ENCODE measurements around the gene RAPGEF2. TPM values are rescaled to one million over a fixed set of nuclear protein-coding genes. Genes with fewer than 3 reads are reported as not detected.

RAPGEF2 gene
- total RNA-seq, 4 donors from 2014 or later, result 47.2 to 105 (median 50.2) TPM

DNA sequence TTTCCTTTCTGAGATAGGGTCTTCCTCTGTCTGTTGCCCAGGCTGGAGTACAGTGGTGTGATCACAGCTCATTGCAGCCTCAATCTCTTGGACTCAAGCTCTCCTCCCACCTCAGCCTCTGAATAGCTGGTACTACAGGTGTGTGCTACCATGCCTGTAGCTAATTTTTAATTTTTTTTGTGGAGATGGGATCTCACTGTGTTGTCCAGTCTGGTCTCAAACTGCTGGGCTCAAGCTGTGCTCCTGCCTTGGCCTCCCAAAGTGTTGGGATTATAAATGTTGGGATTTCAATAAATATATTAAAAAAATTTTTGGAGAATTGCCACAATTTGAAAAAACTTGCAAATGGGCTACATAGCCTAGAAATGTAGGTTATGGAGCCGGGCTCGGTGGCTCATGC, 18.5 kb downstream of the RAPGEF2 start:
- TF ChIP-seq CTCF (IDR thresholded peaks at IDR 0.05), result no peak
- DNase-seq (ENCODE audit: low spot score) (no peak), ATAC-seq (ENCODE audit: low FRiP score) (no peak)

DNA sequence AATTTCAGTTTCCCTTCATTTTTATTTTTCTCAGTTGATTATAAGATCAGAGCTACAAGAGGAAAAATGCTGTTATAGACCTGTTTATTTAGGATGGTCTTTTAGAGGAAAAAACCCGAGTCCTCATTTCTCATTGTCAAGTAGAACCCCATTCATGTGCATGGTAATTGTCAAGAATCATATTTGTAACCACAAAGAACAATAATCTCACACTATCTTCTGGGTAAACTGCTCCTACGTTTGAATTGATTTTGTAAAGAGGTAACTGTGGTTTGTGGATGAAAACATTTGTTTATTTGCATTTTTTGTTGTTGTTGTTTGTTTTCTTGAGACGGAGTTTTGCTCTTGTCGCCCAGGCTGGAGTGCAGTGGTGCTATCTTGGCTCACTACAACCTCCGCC, 23.8 kb downstream of the RAPGEF2 start:
- ATAC-seq (ENCODE audit: low FRiP score), result no peak
- no peak for DNase-seq (ENCODE audit: low spot score)

DNA sequence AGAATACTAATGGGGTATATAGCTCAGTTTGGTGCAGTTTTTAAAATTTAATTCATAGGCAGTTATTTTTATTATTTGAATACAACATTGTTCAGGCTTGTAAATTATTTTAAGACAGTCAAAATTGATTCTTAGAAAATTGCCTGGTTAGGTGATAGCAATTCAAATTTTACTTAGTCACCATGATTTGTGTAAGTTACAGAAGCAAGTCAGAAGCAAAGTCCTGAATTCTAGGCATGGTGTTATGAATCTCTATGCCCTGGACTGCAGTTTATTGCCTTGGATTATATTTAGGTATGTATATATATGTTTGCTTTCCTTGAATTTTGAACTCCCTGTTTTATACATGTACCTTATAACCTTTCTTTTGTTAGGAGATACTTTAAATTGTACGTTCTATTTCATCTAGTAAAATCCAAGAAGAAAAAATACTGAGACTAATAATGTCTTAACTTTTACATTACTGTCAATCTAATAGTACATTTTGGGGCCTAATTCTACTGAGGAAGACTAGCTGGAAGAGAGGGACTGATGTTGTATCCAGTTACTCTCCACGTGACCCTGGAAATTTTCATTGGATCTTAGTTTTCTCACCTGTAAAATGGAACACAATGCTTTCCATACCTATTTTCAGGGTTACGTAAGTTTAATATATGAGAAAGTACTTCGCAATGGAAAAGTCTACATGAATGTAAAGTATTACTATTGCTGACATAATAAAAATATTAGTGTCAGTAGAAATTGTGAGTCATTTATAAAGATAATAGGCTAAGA, 25.1 kb downstream of the RAPGEF2 start:
- DNase-seq (ENCODE audit: low spot score), result no peak
- ATAC-seq (ENCODE audit: low FRiP score), result no peak
- TF ChIP-seq CTCF (IDR thresholded peaks at IDR 0.05), result no peak

More for the DNA sequence above, 23.8 kb downstream of the RAPGEF2 start:
- no peak for TF ChIP-seq CTCF (IDR thresholded peaks at IDR 0.05)

DNA sequence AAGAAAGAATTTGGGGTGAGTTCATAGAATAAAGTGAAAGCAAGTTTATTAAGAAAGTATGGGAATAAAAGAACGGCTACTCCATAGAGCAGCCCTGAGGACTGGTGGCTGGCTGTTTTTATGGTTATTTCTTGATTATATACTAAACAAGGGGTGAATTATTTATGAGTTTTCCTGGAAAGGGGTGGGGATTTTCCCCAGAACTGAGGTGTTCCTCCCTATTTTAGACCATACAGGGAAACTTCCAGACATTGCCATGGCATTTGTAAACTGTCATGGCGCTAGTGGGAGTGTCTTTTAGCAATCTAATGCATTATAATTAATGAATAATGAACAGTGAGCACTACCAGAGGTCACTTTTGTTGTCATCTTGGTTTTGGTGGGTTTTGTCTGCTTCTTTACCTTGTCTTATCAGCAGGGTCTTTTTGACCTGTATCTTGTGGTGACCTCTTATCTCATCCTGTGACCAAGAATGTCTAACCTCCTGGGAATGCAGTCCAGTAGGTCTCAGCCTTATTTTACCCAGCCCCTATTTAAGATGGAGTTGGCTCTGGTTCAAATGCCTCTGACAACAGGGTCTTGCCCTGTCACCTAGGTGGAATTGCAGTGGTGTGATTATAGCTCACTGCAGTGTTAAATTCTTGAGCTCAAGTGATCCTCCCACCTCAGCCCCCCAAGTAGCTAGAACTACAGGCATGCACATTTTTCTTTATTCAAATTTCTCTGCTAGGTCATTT, 27.1 kb downstream of the RAPGEF2 start:
- ATAC-seq (ENCODE audit: low FRiP score) (no peak), DNase-seq (ENCODE audit: low spot score) (no peak)
- TF ChIP-seq CTCF (IDR thresholded peaks at IDR 0.05), result no peak

- ATAC-seq (ENCODE audit: low FRiP score), result no peak
- no peak for DNase-seq (ENCODE audit: low spot score)
- no peak for TF ChIP-seq CTCF (IDR thresholded peaks at IDR 0.05)
These were observed 28.7 kb downstream of the RAPGEF2 start for GRCh38 chr4:159131564-159131963.

DNA sequence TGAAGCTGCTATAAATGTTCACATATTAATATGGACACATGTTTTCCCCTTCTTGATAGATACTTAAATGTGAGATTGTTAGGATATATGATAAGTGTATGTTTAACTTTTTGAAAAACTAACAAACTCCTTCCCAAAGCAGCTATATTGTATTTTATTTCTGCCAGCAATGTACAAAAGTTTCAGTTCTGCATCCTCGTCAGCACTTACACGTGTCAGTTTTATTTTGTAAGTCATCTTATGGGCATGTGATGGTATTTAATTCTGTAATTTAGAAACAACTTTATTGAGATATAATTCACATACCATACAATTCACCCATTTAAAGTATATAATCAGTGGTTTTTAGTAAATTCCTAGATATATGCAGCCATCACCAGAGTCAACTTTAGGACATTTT, 31.6 kb downstream of the RAPGEF2 start:
- TF ChIP-seq CTCF (IDR thresholded peaks at IDR 0.05), result no peak
- DNase-seq (ENCODE audit: low spot score) (no peak), ATAC-seq (ENCODE audit: low FRiP score) (no peak)

DNA sequence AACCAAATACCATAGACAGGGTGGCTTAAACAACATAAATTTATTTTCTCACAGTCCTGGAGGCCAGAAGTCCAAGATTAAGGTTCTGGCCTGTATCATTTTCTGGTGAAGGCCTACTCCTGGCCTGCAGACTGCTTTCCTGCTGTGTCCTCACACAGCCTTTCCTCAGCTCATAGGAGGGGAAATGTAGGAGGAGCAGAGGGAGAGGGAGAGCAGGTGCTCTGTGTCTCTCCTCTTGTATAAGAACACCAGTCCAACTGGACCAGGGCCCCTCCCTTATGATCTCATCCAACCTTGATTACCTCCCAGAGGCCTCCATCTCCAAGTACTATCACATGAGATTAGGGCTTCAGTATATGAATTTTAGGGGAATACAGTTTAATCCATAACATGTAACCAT, 34.3 kb downstream of the RAPGEF2 start:
- no peak for TF ChIP-seq CTCF (IDR thresholded peaks at IDR 0.05)
- no peak for ATAC-seq (ENCODE audit: low FRiP score)
- no peak for DNase-seq (ENCODE audit: low spot score)
